ENCODE data around the gene ZNF579. TPM values are rescaled to one million over a fixed set of nuclear protein-coding genes. Genes with fewer than 3 reads are reported as not detected.

Gene ZNF579
- total and polyA plus RNA-seq, 10 of the 15 experiments (the other 5 are each of a cell fraction or from before 2014, with no cell fraction given): 0.11 to 11.7 (median 1.5) TPM

DNA sequence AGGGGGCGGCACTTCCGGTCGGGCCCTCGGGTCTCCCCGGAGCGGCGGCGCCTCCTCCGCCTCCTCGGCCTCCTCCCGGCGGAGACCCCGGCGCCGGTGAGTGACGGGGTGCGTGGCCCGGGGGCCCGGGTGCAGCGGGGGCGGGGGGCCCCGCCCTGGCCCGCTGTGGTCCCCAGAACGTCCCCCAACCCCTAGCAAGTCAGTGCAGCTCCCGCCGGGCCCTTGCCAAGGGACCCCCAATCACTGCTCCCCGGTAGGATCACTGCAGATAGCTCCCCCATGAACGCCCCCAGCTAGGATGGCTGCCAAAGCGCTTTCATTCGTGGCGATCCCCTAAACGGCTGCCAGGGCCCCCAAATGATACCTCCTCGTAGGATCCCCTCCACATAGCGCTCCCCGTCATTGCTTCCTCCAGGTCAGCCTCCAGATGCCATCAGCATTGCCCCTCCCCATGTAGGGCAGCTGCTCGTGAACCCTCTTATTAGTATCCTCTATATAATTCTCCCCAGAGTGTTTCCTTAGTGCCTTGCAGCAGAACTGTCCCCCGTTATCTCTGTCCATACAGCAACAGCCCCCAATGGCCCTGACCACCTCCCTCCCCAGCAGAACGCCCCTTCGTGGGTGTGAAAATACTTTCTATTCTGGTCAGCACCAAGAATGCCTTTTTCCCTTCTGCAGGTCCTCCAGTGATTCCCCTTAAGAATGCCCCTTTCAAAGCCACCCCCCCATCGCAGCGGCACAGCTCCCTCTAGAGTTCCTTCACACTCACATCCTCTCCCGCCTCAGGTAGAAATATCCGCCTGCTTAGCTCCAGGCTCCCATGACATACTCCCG, 25.2 kb upstream of the ZNF579 start, which contains the start of gene ZNF865 (continued):
- TF ChIP-seq, protein P1, sequence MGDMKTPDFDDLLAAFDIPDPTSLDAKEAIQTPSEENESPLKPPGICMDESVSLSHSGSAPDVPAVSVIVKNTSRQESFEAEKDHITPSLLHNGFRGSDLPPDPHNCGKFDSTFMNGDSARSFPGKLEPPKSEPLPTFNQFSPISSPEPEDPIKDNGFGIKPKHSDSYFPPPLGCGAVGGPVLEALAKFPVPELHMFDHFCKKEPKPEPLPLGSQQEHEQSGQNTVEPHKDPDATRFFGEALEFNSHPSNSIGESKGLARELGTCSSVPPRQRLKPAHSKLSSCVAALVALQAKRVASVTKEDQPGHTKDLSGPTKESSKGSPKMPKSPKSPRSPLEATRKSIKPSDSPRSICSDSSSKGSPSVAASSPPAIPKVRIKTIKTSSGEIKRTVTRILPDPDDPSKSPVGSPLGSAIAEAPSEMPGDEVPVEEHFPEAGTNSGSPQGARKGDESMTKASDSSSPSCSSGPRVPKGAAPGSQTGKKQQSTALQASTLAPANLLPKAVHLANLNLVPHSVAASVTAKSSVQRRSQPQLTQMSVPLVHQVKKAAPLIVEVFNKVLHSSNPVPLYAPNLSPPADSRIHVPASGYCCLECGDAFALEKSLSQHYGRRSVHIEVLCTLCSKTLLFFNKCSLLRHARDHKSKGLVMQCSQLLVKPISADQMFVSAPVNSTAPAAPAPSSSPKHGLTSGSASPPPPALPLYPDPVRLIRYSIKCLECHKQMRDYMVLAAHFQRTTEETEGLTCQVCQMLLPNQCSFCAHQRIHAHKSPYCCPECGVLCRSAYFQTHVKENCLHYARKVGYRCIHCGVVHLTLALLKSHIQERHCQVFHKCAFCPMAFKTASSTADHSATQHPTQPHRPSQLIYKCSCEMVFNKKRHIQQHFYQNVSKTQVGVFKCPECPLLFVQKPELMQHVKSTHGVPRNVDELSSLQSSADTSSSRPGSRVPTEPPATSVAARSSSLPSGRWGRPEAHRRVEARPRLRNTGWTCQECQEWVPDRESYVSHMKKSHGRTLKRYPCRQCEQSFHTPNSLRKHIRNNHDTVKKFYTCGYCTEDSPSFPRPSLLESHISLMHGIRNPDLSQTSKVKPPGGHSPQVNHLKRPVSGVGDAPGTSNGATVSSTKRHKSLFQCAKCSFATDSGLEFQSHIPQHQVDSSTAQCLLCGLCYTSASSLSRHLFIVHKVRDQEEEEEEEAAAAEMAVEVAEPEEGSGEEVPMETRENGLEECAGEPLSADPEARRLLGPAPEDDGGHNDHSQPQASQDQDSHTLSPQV (IDR thresholded peaks at IDR 0.05): no peak
- TF ChIP-seq, protein P2, sequence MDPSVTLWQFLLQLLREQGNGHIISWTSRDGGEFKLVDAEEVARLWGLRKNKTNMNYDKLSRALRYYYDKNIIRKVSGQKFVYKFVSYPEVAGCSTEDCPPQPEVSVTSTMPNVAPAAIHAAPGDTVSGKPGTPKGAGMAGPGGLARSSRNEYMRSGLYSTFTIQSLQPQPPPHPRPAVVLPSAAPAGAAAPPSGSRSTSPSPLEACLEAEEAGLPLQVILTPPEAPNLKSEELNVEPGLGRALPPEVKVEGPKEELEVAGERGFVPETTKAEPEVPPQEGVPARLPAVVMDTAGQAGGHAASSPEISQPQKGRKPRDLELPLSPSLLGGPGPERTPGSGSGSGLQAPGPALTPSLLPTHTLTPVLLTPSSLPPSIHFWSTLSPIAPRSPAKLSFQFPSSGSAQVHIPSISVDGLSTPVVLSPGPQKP (IDR thresholded peaks at IDR 0.05; ENCODE audit: low read depth, low read length): no peak
- TF ChIP-seq, protein P3, sequence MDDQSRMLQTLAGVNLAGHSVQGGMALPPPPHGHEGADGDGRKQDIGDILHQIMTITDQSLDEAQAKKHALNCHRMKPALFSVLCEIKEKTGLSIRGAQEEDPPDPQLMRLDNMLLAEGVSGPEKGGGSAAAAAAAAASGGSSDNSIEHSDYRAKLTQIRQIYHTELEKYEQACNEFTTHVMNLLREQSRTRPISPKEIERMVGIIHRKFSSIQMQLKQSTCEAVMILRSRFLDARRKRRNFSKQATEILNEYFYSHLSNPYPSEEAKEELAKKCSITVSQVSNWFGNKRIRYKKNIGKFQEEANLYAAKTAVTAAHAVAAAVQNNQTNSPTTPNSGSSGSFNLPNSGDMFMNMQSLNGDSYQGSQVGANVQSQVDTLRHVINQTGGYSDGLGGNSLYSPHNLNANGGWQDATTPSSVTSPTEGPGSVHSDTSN (IDR thresholded peaks at IDR 0.05; ENCODE audit: insufficient replicate concordance, low read depth, low read length): no peak
- TF ChIP-seq TCF12 (IDR thresholded peaks at IDR 0.05; ENCODE audit: low read depth, low read length): no peak
- TF ChIP-seq CHD1 (IDR thresholded peaks at IDR 0.05; ENCODE audit: low read depth, low read length): no peak
- no peak for TF ChIP-seq MTA3 (IDR thresholded peaks at IDR 0.05; ENCODE audit: borderline replicate concordance, low read length)
- TF ChIP-seq SMAD5 (IDR thresholded peaks at IDR 0.05; ENCODE audit: low read depth): no peak
- no peak for TF ChIP-seq WRNIP1 (IDR thresholded peaks at IDR 0.05; ENCODE audit: borderline replicate concordance, low read depth, low read length)
- 0 out of 2 replicates have a peak, but pooled peaks have one; percentile 32 for TF ChIP-seq LARP7 (IDR thresholded peaks at IDR 0.05)
- TF ChIP-seq RAD51 (IDR thresholded peaks at IDR 0.05): no peak
- no peak for TF ChIP-seq IRF4 (IDR thresholded peaks at IDR 0.05; ENCODE audit: low read depth, low read length)
- TF ChIP-seq RFX5 (IDR thresholded peaks at IDR 0.05; ENCODE audit: low read depth, low read length): peak; percentile 74; the same call in 1 of the 2 replicates
- TF ChIP-seq TCF7 (IDR thresholded peaks at IDR 0.05; ENCODE audit: borderline replicate concordance): no peak
- TF ChIP-seq, protein P4, sequence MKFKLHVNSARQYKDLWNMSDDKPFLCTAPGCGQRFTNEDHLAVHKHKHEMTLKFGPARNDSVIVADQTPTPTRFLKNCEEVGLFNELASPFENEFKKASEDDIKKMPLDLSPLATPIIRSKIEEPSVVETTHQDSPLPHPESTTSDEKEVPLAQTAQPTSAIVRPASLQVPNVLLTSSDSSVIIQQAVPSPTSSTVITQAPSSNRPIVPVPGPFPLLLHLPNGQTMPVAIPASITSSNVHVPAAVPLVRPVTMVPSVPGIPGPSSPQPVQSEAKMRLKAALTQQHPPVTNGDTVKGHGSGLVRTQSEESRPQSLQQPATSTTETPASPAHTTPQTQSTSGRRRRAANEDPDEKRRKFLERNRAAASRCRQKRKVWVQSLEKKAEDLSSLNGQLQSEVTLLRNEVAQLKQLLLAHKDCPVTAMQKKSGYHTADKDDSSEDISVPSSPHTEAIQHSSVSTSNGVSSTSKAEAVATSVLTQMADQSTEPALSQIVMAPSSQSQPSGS (IDR thresholded peaks at IDR 0.05; ENCODE audit: low read length): no peak
- TF ChIP-seq, protein P5, sequence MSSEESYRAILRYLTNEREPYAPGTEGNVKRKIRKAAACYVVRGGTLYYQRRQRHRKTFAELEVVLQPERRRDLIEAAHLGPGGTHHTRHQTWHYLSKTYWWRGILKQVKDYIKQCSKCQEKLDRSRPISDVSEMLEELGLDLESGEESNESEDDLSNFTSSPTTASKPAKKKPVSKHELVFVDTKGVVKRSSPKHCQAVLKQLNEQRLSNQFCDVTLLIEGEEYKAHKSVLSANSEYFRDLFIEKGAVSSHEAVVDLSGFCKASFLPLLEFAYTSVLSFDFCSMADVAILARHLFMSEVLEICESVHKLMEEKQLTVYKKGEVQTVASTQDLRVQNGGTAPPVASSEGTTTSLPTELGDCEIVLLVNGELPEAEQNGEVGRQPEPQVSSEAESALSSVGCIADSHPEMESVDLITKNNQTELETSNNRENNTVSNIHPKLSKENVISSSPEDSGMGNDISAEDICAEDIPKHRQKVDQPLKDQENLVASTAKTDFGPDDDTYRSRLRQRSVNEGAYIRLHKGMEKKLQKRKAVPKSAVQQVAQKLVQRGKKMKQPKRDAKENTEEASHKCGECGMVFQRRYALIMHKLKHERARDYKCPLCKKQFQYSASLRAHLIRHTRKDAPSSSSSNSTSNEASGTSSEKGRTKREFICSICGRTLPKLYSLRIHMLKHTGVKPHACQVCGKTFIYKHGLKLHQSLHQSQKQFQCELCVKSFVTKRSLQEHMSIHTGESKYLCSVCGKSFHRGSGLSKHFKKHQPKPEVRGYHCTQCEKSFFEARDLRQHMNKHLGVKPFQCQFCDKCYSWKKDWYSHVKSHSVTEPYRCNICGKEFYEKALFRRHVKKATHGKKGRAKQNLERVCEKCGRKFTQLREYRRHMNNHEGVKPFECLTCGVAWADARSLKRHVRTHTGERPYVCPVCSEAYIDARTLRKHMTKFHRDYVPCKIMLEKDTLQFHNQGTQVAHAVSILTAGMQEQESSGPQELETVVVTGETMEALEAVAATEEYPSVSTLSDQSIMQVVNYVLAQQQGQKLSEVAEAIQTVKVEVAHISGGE (CRISPR knock-in tag; IDR thresholded peaks at IDR 0.05): no peak
- TF ChIP-seq ZNF384 (IDR thresholded peaks at IDR 0.05; ENCODE audit: borderline replicate concordance, low read depth, low read length): no peak
- no peak for TF ChIP-seq HDGF (IDR thresholded peaks at IDR 0.05)
